ENCODE results near the gene HSF5.

GRCh38 chr17:58377093-58377601, 111.1 kb downstream of the HSF5 start:
- TF ChIP-seq POLR2A (IDR thresholded peaks at IDR 0.05) (no peak), CTCF (IDR thresholded peaks at IDR 0.05) (no peak), POLR2AphosphoS5 (IDR thresholded peaks at IDR 0.05) (peak in 2 of 3 donors; percentile 30 to 49), EP300 (IDR thresholded peaks at IDR 0.05) (no peak)

Measured in stomach (tissue), 4 donors.